HG03439 (cell line): Measurements from ENCODE around the gene TAF1A.

Source experiments
- ATAC-seq: cut with Tn5 transposase; IDR thresholded peaks from one replicate; pipeline ENCODE4 v1.9.1; 2021; ENCODE audit warnings: mild to moderate bottlenecking, moderate library complexity; ENCODE audit not compliant: unreplicated experiment

The TAF1A gene

DNA sequence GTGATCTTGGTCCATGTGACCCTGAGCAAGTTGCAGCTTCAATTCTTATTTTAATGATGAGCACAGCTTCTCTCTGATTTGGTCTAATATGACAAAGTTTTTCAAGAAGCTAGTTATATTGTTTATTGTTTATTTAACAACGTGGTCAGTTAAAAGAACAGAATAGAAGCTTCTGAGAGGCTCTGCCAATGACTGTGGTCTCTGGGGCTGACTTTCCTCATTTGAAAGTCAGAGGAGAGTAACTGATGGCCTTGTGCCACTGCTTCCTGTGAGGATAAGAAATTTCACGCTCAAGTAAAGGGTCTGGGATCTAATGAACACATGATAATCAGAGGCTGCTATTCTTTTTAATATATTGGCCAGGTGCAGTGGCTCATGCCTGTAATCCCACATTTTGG is 49.1 kb downstream of the TAF1A start:
- ATAC-seq: no peak

DNA sequence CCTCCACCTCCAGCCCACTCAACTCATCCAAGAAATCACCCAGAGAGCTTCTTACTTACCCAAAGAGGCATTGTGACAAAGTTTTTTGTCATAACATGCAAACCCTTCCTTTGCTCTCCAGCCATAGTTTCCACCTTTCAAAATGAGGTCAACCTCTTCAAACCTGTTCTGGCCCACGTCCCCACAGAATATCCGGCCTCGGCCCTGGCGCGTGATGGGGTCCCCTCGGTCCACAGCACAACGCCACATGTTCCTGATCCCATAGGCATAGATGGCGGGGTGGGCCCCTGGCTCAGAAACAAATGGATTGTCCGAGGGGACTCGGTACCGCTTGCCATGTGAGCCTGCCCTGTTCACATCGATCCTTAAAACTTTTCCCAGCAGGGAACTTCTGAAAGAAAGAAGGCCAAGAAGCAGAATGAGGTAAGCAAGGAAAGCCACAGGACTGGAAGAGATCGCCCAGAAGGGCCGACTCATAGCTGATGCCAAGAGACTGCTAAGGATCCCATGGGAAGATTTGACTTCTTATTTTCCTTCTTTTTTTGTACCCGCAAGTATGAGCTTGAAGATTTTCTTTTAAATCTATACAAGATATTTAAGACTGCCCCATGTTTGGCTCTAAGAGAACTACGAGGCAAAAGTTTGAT is 49.7 kb downstream of the TAF1A start:
- no peak for ATAC-seq

DNA sequence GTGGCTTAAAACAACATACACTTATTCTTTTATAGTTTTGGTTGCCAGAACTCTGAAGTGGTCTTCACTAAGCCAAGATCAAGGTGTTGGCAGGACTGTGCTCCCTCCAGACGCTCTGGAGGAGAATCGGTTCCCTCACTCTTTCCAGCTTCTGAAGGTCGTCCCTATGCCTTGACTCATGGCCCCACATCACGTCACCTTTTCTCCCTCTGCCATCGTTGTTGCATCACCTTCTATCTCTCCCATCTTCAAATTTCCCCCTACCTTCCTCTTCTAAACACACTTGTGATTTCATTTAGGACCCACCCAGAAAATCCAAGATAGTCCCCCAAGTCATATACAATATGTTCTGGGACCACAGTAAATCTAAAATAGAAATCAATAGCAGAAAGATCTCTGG is 54.3 kb downstream of the TAF1A start:
- no peak for ATAC-seq

DNA sequence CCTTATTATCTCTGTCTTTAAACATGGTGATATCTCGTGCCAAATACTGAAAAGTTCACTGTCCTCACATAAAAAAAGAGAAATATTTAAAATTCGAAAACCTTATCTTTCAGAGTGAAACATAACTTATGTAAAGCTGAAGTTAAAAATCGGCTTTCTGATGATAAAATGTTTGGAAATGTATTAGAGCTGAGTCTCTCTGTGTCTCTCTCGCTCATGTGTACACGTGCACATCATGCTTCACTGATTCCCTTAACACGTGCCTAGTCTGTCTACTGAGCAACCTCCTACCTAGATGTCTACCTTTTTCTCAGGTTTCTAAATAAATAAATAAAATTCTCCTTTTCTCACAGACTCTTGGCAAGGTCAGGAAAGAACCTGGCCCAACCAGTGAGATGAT is 58.9 kb downstream of the TAF1A start:
- ATAC-seq: no peak

DNA sequence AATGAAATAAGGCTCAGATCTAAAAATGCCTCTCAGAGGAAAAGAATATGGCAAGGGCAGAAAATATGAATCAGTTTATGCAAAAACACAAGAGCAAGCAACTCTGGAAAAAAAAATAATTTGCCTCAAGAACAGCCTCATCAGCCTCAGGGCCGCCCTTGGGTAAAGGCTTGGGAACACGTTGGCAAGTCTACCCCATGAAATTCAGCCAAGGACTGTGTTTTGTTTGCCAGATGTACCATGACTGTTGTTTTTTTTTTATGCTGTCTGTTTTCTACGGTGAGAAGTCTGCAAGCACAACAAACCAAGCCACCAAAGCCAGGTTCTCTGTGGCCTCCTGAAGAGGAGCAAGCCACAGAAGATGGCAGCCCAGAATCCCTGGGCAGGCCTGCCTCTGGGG is 59.8 kb downstream of the TAF1A start:
- no peak for ATAC-seq

DNA sequence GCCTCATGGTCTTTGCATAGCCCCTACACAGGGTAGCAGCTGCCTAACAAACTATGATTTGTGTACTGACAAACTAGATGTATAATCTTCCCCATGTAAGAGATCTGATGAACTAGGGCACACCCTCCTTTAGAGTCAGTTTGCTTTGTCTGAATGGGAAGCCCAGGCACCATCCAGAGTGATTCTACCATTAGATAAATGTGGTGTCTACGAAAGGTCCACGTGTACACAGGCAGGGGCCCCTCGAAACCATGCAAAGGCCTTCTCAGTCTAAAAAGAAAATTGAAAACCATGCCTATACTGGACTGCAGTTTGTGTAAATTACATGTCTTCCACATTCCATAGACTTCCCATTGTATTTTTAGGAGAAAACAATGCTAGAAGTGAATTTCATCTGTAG is 60.6 kb downstream of the TAF1A start:
- ATAC-seq: no peak

DNA sequence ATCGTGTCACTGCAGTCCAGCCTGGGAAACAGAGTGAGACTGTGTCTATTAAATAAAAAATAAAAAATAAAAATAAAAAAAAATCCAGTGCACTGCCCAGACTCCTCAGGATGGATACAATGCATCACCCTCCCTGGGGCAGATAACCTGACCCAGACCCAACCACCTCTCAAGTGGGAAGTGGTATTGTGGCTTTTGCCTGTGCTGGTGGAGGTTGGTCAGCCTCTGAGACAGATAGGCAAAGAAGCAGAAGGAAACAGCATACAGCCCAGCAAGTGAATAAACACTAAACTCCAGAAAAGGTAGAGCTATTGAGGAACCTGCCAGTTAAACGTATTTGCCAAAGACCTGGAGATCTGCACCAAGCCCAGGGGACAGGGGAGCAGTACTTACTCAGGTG is 63.8 kb downstream of the TAF1A start:
- no peak for ATAC-seq

DNA sequence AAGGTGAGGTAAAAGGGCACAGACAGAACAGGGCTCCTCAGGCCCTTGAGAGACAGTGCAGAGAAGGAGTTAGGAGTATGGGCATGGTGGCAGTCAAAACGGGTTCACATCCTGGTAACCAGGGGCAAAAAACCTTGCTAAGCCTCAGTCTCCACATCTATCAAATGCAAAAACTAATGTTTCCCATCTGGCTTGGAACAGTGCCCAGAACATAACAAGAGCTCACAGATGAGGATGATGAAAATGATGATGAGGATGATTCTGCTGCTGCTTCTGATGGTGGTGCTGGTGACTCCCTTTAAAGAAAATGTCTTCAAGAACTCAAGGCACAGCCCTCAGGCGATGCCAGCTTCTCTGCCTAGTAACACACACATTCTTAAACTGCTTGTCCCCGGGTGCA is 65.9 kb downstream of the TAF1A start:
- ATAC-seq: no peak

DNA sequence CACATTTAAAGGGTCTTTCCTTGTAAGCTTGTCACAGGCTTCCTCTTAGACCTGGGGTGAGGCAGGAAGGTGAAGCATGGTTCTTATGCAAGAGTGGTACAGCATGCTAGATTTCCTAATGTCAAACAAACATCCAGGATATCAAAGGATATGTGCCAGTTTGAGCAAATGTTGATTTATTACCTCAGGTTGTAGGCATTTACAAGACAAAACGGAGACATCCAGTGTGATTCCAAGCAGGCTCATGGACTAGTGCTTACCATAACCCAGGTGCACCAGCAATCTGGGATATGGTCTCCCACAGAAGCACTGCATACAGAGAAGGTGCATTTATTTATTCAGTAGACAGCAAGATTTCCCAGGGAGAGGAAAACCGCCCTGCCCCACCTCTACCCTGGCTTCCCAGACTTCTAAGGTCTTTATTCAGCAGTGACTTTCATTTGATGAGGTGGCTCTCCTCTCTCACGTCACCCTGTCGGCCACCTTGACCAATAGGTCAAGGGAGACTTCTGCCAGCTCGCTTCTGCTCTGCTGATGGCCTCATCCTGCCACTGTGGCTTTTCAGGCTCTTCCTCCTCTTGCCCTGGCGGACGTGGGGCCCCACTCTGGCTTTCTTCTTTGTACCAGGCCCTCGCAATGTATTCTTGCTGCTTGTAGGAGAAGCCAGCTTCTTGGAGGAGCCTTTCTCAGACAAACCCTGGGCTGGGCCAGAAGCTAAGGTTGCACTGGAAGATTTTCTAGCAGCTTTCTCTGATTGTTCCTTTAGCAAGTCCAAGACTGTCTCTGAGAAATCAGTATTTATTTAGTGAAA is 67.4 kb downstream of the TAF1A start:
- no peak for ATAC-seq

DNA sequence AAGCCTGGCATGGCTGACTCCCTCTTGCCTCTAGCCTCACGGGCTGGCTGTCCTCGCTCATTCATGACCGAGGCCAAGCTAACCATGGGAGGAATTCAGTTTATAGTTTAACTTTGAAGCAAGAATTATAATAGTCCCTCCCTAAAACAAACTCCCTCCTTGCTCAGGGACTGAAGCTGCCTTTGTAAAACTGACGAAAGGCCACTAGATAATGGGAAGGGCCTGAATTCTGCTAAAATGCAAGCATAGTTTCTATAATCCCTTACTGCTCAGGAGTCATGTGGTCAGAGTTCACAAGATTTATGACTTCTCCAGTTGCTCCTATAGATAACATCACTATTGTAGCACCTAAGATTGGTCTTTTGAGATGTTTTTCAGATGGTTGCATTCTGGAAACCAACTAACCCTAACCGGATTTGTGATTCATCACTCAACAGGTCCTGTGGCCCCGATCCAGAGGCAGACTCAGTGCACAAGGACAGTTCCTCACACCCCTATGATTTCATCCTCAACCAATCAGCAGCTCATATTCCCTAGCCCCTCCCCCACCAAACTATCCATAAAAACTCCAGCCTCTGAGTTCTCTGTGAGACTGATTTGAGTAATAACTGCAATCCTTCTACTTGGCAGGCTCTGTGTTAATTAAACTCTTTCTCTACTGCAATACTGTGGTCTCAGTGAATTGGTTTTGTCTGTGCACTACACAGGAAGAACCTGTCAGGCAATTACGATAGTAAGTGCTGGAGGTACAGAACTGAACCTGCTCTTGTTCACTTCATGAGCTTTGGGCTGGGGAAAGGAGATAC is 68.2 kb downstream of the TAF1A start:
- no peak for ATAC-seq
